Measurements from ENCODE around the gene AASS. TPM values are rescaled to one million over a fixed set of nuclear protein-coding genes. Genes with fewer than 3 reads are reported as not detected.

AASS gene
- total RNA-seq, 1 experiment from 2014 or later, result 0.91 TPM

DNA sequence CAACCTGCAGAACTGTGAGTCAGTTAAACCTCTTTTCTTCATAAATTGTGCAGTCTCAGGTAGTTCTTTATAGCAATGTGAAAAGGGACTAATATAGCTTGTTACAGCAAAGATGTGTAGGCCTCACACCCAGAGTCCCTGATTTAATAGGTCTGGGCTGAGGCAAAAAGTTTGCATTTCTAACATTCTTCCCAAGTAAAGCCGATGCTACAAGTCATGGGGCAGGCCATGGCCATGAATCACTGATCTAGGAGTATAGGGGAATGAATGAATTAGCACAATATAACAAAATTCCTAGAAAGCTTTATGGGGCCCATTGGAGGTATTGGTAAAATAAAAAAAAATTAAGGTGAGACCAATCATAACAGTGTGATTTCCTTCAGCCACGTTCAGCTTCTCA lies 11.5 kb upstream of the AASS start:
- Histone ChIP-seq H3K4me1 (ENCODE audit: insufficient read depth, low read length) (no peaks in the 10 kb centered on the region), H3K36me3 (ENCODE audit: low read depth, low read length) (no peaks in the 10 kb centered on the region), H3K9me2 (replicated peaks; ENCODE audit: low read length) (no peaks in the 10 kb centered on the region), H3K9ac (ENCODE audit: low read length) (no peak overlapping the region), H3F3A (ENCODE audit: low read length, unreplicated experiment) (no peaks in the 10 kb centered on the region), H3K27me3 (ENCODE audit: low read length) (no peaks in the 10 kb centered on the region), H3K79me2 (ENCODE audit: low read length) (no peaks in the 10 kb centered on the region), H4K20me1 (ENCODE audit: low read length) (no peaks in the 10 kb centered on the region), H3K4me3 (ENCODE audit: low read length) (no peak overlapping the region), H3K4me2 (ENCODE audit: low read length) (no peak overlapping the region), H3K9me3 (ENCODE audit: low read length) (no peaks in the 10 kb centered on the region), H3K27ac (ENCODE audit: low read length) (no peak overlapping the region), H2AFZ (ENCODE audit: low read length) (no peak overlapping the region)
- TF ChIP-seq EZH2 (IDR thresholded peaks at IDR 0.05; ENCODE audit: low read length, unreplicated experiment) (no peak), EZH2phosphoT487 (IDR thresholded peaks at IDR 0.05; ENCODE audit: borderline replicate concordance, low read length) (no peak)
- TF ChIP-seq, protein P1, sequence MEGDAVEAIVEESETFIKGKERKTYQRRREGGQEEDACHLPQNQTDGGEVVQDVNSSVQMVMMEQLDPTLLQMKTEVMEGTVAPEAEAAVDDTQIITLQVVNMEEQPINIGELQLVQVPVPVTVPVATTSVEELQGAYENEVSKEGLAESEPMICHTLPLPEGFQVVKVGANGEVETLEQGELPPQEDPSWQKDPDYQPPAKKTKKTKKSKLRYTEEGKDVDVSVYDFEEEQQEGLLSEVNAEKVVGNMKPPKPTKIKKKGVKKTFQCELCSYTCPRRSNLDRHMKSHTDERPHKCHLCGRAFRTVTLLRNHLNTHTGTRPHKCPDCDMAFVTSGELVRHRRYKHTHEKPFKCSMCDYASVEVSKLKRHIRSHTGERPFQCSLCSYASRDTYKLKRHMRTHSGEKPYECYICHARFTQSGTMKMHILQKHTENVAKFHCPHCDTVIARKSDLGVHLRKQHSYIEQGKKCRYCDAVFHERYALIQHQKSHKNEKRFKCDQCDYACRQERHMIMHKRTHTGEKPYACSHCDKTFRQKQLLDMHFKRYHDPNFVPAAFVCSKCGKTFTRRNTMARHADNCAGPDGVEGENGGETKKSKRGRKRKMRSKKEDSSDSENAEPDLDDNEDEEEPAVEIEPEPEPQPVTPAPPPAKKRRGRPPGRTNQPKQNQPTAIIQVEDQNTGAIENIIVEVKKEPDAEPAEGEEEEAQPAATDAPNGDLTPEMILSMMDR (conservative IDR thresholded peaks at IDR 0.05; ENCODE audit: low read depth, low read length), result no peak
- intact Hi-C loops (cut with micrococcal nuclease), result no loop called here
- DNase-seq, result no peak
- ChIA-PET CTCF (no interaction called here), POLR2A (ENCODE audit: unreplicated experiment) (no interaction called here)
- no TSS peak for BruUV-seq (replicated peaks)
- ATAC-seq, result no peak

DNA sequence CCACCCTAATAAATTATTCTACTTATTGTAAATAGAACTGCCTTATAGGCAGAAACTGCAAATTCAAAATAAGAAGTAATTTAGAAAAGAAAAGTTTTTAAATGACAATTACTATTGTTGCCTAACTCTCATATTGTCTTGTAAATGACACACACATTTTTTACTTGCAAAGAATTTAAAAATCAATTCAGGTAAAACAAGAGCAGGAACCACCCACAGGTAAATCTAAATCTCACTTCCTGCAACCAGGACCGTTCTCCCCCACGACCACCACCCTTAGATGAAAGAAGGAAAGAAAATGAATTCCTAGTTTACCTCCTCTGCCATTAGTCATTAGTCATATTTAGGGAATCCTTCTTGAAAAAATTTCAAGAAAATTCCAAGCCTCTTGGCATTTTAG lies 4.8 kb upstream of the AASS start:
- no peak overlapping the region for H3K27ac ChIP-seq (ENCODE audit: low read length)
- no peak for TF ChIP-seq EZH2phosphoT487 (IDR thresholded peaks at IDR 0.05; ENCODE audit: borderline replicate concordance, low read length)
- TF ChIP-seq EZH2 (IDR thresholded peaks at IDR 0.05; ENCODE audit: low read length, unreplicated experiment), result no peak
- TF ChIP-seq, protein P1 (conservative IDR thresholded peaks at IDR 0.05; ENCODE audit: low read depth, low read length), result no peak
- DNase-seq, result no peak
- POLR2A ChIA-PET (ENCODE audit: unreplicated experiment), result no interaction called here
- no peak overlapping the region for H3K4me3 ChIP-seq (ENCODE audit: low read length)
- H3K79me2 ChIP-seq (ENCODE audit: low read length), result no peaks in the 10 kb centered on the region
- no TSS peak for BruUV-seq (replicated peaks)
- no peaks in the 10 kb centered on the region for H3K9me2 ChIP-seq (replicated peaks; ENCODE audit: low read length)
- no peaks in the 10 kb centered on the region for H3K9me3 ChIP-seq (ENCODE audit: low read length)
- intact Hi-C loops (cut with micrococcal nuclease), result no loop called here
- no peaks in the 10 kb centered on the region for H4K20me1 ChIP-seq (ENCODE audit: low read length)
- peaks cover 4% of the 10 kb centered on the region; the same call in 1 of the 2 replicates for H3K4me1 ChIP-seq (ENCODE audit: insufficient read depth, low read length)
- H3K9ac ChIP-seq (ENCODE audit: low read length), result no peak overlapping the region
- CTCF ChIA-PET, result no interaction called here
- no peaks in the 10 kb centered on the region for H3K36me3 ChIP-seq (ENCODE audit: low read depth, low read length)
- no peak for ATAC-seq
- H2AFZ ChIP-seq (ENCODE audit: low read length), result no peak overlapping the region
- H3K4me2 ChIP-seq (ENCODE audit: low read length), result no peak overlapping the region
- peaks cover under 1% of the 10 kb centered on the region; the same call in 1 of the 2 replicates for H3K27me3 ChIP-seq (ENCODE audit: low read length)
- no peaks in the 10 kb centered on the region for H3F3A ChIP-seq (ENCODE audit: low read length, unreplicated experiment)

DNA sequence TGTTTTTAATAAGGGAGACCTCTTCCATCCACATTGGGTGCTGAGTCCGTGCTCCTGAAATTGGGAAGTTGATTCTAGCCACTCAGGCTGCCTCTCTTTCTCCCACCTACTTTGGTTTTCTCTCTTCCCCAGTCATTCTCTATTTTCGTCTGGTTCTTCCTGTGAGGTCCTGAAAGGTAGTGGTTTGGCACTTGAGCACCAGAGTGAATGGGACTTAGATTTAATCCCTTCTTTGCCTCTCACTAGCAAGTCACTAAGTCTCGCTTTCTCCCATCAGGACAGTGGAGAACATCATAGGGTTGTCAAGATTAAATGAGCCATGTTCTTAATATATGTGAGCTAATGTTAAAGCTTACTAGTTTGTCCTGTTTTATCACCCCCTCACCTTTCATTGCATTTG lies 4.0 kb upstream of the AASS start:
- BruUV-seq (replicated peaks), result no TSS peak
- intact Hi-C loops (cut with micrococcal nuclease), result no loop called here
- CTCF ChIA-PET, result no interaction called here
- Histone ChIP-seq H3K4me2 (ENCODE audit: low read length) (no peak overlapping the region), H3K36me3 (ENCODE audit: low read depth, low read length) (no peaks in the 10 kb centered on the region), H3K27ac (ENCODE audit: low read length) (no peak overlapping the region), H3K9me3 (ENCODE audit: low read length) (no peaks in the 10 kb centered on the region), H3K9me2 (replicated peaks; ENCODE audit: low read length) (no peaks in the 10 kb centered on the region), H2AFZ (ENCODE audit: low read length) (no peak overlapping the region), H3K9ac (ENCODE audit: low read length) (no peak overlapping the region), H3F3A (ENCODE audit: low read length, unreplicated experiment) (no peaks in the 10 kb centered on the region), H3K27me3 (ENCODE audit: low read length) (peaks cover 9% of the 10 kb centered on the region), H4K20me1 (ENCODE audit: low read length) (no peaks in the 10 kb centered on the region), H3K4me3 (ENCODE audit: low read length) (no peak overlapping the region), H3K4me1 (ENCODE audit: insufficient read depth, low read length) (peaks cover 4% of the 10 kb centered on the region; the same call in 1 of the 2 replicates), H3K79me2 (ENCODE audit: low read length) (no peaks in the 10 kb centered on the region)
- TF ChIP-seq EZH2phosphoT487 (IDR thresholded peaks at IDR 0.05; ENCODE audit: borderline replicate concordance, low read length) (no peak), EZH2 (IDR thresholded peaks at IDR 0.05; ENCODE audit: low read length, unreplicated experiment) (no peak)
- TF ChIP-seq, protein P1 (conservative IDR thresholded peaks at IDR 0.05; ENCODE audit: low read depth, low read length), result no peak
- ATAC-seq (no peak), DNase-seq (no peak)
- POLR2A ChIA-PET (ENCODE audit: unreplicated experiment), result no interaction called here
